Raji (cell line): Measurements from ENCODE around the gene NTRK2.

ENCODE experiments used
- POLR2A ChIP-seq: IDR thresholded peaks from 2 replicates; pipeline ENCODE4 v1.6.1; 2011; ENCODE audit warnings: low read depth, low read length, control low read depth; ENCODE audit not compliant: insufficient read depth

Gene NTRK2

DNA sequence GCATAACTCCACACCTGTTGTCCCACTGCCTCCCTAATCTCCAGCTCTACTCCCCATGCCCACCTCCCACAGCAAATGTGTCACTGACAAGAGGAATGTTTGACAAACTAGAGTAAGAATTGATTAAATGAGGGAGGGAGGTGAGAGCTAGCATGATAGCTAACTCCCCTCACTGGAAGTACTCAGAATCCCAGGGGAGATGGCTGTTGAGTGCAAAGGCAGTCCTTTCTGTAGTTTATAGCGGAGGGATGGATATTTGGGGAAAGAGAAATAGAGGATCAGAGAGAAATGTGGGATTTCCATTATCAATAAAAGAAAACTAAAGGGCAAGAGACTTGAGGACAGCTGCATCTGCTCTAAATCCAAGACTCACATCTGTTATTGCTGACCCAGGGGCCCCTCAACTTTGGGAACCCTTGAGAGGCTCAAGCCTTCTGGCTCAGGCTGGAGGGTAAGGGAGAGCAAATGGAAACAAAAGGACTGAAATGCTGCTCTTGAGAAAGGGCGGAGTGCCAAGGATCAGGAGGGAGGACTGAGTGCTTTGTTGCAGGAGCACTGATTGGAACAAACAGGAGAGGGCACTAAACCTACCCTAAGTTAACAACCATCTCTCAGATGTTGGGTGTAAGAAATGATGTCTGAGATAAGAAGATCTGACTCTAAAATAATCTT is 372.1 kb downstream of the NTRK2 start:
- TF ChIP-seq POLR2A = no peak

GRCh38 chr9:85042981-85043647 is 373.6 kb downstream of the NTRK2 start:
- TF ChIP-seq POLR2A = no peak

- no peak for TF ChIP-seq POLR2A
Measured at GRCh38 chr9:85045271-85045670, 375.7 kb downstream of the NTRK2 start.

GRCh38 chr9:85046475-85046874 is 376.9 kb downstream of the NTRK2 start:
- no peak for TF ChIP-seq POLR2A

- TF ChIP-seq POLR2A = no peak
Measured at GRCh38 chr9:85053206-85053786, 383.8 kb downstream of the NTRK2 start.

DNA sequence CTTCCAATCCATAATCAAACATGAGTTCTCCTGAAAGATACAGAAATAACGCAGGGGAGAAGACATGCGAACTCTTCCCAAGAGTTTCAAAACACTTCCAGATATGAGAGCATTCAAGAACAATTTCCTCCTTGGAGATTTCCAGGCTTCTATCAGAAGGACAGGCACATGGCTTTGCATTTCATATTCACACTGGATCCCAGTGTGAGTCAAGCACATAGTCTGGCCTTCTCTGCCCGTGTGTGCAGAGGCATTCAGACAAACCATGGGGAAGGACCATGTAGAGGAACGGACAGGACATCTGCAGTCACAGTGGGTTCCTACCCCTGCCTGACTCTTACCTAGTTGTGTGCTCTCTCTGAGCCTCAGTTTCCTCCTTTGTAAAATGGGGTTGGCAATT is 384.5 kb downstream of the NTRK2 start:
- TF ChIP-seq POLR2A = no peak

- no peak for TF ChIP-seq POLR2A
Measured at GRCh38 chr9:85055506-85056202, 386.1 kb downstream of the NTRK2 start.

- TF ChIP-seq POLR2A = no peak
Measured at GRCh38 chr9:85056203-85056572, 386.7 kb downstream of the NTRK2 start.

DNA sequence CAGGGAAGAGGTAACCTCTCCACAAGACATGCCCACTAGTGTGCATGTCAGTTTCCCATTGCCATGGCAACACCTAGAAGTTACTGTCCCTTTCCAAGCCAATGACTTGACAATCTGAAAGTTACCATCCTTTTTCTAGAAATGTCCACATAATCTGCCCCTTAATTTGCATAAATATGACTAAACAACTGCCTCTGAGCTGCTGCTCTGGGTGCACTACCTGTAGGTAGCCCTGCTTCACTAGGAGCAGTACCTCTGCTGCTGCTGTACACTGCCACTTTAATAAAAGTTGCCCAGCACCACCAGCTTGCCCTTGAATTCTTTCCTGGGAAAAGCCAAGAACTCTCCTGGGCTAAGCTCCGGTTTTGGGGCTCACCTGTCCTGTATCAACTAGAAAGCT is 392.4 kb downstream of the NTRK2 start:
- TF ChIP-seq POLR2A = no peak

- no peak for TF ChIP-seq POLR2A
Measured at GRCh38 chr9:85062385-85063022, 393.0 kb downstream of the NTRK2 start.

DNA sequence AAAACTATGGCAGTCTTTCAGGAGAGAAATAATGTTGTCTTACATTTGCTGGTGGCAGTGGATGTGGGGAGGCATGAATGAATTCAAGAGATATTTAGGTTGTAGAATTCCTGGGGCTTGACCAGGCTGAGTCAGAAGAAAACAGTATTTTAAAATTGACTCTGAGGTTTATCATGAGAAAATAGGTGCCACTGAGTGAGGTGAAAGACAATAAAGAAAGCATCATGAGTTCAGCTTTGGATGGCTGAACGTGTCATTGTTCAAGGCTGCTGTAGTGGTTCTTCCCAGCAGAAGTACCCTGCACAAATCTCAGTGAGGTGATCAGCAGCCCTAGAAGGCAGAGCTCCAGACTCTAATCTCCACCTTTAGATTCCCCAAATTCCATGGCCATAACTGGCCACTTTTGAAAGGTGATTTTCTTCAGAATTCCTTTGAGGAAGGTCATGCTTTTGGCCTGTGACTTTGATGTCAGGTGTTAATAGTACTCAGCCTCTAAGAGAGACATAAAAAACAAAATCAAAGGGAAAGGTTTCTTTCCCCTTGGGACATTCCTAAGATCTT is 395.4 kb downstream of the NTRK2 start:
- TF ChIP-seq POLR2A = no peak

DNA sequence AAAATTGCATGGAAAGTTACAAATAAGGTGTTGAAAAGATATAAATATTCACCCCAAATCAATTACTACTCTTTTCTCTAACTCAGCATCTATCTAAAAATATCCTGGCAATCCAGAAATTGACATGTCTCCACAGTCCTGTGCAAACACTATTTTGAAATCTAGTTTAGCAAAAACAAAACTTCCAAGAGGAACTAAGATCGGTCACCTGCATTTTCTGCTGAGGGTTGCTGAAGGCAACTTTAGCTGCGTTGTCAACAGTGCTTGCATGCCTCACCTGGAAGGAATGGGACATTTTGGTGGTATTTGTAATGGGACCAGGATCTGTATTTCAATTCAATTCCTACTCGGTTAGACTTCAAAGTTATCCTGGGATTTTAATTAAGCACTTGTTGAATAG is 398.3 kb downstream of the NTRK2 start:
- no peak for TF ChIP-seq POLR2A
